Spleen (tissue), 7 donors: ENCODE measurements around the gene CLMN.

Experiments
- POLR2A ChIP-seq, 3 donors: fragments of 450-650 bp; IDR thresholded peaks; one replicate each; pipeline ENCODE4 v1.5.1; 2017; ENCODE audit warnings: antibody characterized with exemption in 3 of 3, mild to moderate bottlenecking in 1 of 3
- TF ChIP-seq, protein P1 (sequence below), 11 experiments: fragments of 200-600 bp in 7 of 11; fragments of 450-650 bp in 4 of 11; sonication (generic) in 4 of 11; IDR thresholded peaks in 8 of 11; conservative IDR thresholded peaks in 3 of 11; 1 replicate in 7 of 11; 2 replicates in 4 of 11; pipeline versions ENCODE4 v1.4.0 to v1.8.0; 2016 to 2021; ENCODE audit warnings: antibody characterized with exemption in 11 of 11, inconsistent platforms in 4 of 11, mild to moderate bottlenecking in 1 of 11
- donor health status: DM: no; HTN: no; CAD: no; lungs with moderate emphysema.
- donor health status: DM: no; HTN: no; CAD: no.
- donor health status: DM: no; HTN: no; CAD: no.

DNA sequence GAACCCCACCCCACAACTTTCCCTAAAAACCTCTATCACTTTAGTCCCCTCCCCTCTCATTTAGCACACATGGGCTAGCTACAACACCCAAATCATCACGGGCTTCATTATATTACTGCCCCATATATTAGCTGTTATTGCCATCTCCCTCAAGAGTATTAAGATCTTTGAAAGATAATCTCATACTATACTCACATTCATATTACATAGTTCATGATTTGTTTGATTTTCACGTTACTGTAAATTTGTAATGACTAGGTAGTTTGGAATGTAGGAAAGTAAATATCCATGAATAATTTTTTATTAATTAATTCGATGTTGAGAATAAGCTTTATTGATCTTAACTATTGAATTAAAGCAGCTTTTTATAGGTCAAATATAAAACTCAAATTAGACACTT is 170.3 kb downstream of the CLMN start:
- TF ChIP-seq, protein P1, sequence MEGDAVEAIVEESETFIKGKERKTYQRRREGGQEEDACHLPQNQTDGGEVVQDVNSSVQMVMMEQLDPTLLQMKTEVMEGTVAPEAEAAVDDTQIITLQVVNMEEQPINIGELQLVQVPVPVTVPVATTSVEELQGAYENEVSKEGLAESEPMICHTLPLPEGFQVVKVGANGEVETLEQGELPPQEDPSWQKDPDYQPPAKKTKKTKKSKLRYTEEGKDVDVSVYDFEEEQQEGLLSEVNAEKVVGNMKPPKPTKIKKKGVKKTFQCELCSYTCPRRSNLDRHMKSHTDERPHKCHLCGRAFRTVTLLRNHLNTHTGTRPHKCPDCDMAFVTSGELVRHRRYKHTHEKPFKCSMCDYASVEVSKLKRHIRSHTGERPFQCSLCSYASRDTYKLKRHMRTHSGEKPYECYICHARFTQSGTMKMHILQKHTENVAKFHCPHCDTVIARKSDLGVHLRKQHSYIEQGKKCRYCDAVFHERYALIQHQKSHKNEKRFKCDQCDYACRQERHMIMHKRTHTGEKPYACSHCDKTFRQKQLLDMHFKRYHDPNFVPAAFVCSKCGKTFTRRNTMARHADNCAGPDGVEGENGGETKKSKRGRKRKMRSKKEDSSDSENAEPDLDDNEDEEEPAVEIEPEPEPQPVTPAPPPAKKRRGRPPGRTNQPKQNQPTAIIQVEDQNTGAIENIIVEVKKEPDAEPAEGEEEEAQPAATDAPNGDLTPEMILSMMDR (IDR thresholded peaks at IDR 0.05 in 8 of 11, conservative IDR thresholded peaks at IDR 0.05 in 3 of 11), result no peak
- no peak for TF ChIP-seq POLR2A (IDR thresholded peaks at IDR 0.05)
